GM23248 (cell line): Measurements from ENCODE around the gene BPIFB6.

Experiments used
- EZH2 ChIP-seq: fragments of 200-600 bp; sonication (generic); IDR thresholded peaks from 2 replicates; pipeline ENCODE4 v1.6.1; 2018; ENCODE audit warnings: antibody characterized with exemption, mild to moderate bottlenecking; ENCODE audit not compliant: insufficient read depth, poor library complexity, severe bottlenecking
- EZH2phosphoT487 ChIP-seq: fragments of 200-600 bp; sonication (generic); IDR thresholded peaks from 2 replicates; pipeline ENCODE4 v1.6.1; 2018; ENCODE audit warnings: antibody characterized with exemption, moderate library complexity, mild to moderate bottlenecking, low read depth; ENCODE audit not compliant: insufficient read depth

DNA sequence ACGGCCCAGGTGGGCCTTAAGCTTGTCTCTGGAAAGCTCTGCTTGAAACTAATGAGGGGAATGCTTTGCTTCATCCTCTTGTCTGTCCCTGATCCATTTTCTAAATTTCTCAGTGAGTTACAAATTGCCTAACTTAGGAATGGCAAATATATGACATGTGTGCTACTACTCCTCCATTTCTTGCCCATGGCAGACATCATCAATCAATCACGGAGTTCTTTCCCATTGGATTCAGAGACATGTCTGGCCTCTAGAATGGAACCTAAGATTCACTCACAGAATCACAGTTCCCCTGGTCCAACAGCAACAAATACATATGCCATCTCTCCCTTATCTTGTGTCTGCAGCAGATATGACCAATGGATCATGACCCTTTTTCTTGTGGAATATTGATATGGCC, 41.4 kb downstream of the BPIFB6 start:
- no peak for TF ChIP-seq EZH2
- no peak for TF ChIP-seq EZH2phosphoT487
